HepG2 (cell line): Measurements from ENCODE around the gene POLN. TPM values are rescaled to one million over a fixed set of nuclear protein-coding genes. Genes with fewer than 3 reads are reported as not detected.
A peak's percentile ranks its signal among the peaks of the same experiment; 100 is the strongest.

Experiments used
- CBFB ChIP-seq: sonication (generic); formaldehyde crosslinking; IDR thresholded peaks from 2 replicates; pipeline ENCODE4 v1.4.0; 2020; ENCODE audit warnings: missing genetic modification reagents
- HNF4A ChIP-seq: sonication (generic); formaldehyde crosslinking; IDR thresholded peaks from 2 replicates; pipeline ENCODE4 v1.4.0; 2020; ENCODE audit warnings: missing genetic modification reagents
- MAFG ChIP-seq: sonication (generic); formaldehyde crosslinking; IDR thresholded peaks from 2 replicates; pipeline ENCODE4 v1.5.1; 2020; ENCODE audit warnings: mild to moderate bottlenecking, missing genetic modification reagents
- NFE2L1 ChIP-seq: sonication (generic); formaldehyde crosslinking; IDR thresholded peaks from 2 replicates; pipeline ENCODE4 v1.4.0; 2020; ENCODE audit warnings: missing genetic modification reagents, mild to moderate bottlenecking, borderline replicate concordance
- PITX1 ChIP-seq: sonication (generic); formaldehyde crosslinking; IDR thresholded peaks from 2 replicates; pipeline ENCODE4 v1.5.1; 2020; ENCODE audit warnings: mild to moderate bottlenecking, missing genetic modification reagents
- SP140L ChIP-seq: sonication (generic); formaldehyde crosslinking; IDR thresholded peaks from 2 replicates; pipeline ENCODE4 v1.4.0; 2020; ENCODE audit warnings: missing genetic modification reagents, borderline replicate concordance
- TAF15 ChIP-seq: fragments of 200-400 bp; formaldehyde crosslinking; IDR thresholded peaks from one replicate; pipeline ENCODE4 v1.6.1; 2018; ENCODE audit warnings: mild to moderate bottlenecking, low read depth, low read length; ENCODE audit not compliant: poor library complexity, severe bottlenecking
- TCF7 ChIP-seq: sonication (generic); IDR thresholded peaks from 2 replicates; pipeline ENCODE4 v1.6.1; 2016; ENCODE audit warnings: antibody characterized with exemption, low read depth
- THAP11 ChIP-seq: IDR thresholded peaks from 2 replicates; pipeline ENCODE4 v1.6.1; 2016; ENCODE audit warnings: missing biosample characterization, missing genetic modification reagents
- TMF1 ChIP-seq: sonication (generic); formaldehyde crosslinking; IDR thresholded peaks from 2 replicates; pipeline ENCODE4 v1.8.1; 2022; ENCODE audit warnings: low read depth, missing genetic modification reagents
- ZNF101 ChIP-seq: sonication (generic); formaldehyde crosslinking; IDR thresholded peaks from 2 replicates; pipeline ENCODE4 v1.4.0; 2020; ENCODE audit warnings: mild to moderate bottlenecking, low read depth, missing genetic modification reagents, borderline replicate concordance
- ZNF121 ChIP-seq: sonication (generic); formaldehyde crosslinking; IDR thresholded peaks from 2 replicates; pipeline ENCODE4 v1.5.0; 2020; ENCODE audit warnings: mild to moderate bottlenecking, missing genetic modification reagents
- ZNF180 ChIP-seq: sonication (generic); formaldehyde crosslinking; IDR thresholded peaks from 2 replicates; pipeline ENCODE4 v1.4.0; 2020; ENCODE audit warnings: low read depth, missing genetic modification reagents, borderline replicate concordance
- ZNF296 ChIP-seq: sonication (generic); formaldehyde crosslinking; conservative IDR thresholded peaks from 2 replicates; pipeline ENCODE4 v1.5.0; 2020; ENCODE audit warnings: mild to moderate bottlenecking, missing genetic modification reagents
- ZNF549 ChIP-seq: sonication (generic); formaldehyde crosslinking; IDR thresholded peaks from 2 replicates; pipeline ENCODE4 v1.5.0; 2020; ENCODE audit warnings: missing genetic modification reagents
- ZNF552 ChIP-seq: sonication (generic); formaldehyde crosslinking; IDR thresholded peaks from 2 replicates; pipeline ENCODE4 v1.9.0; 2022; ENCODE audit warnings: missing genetic modification reagents, mild to moderate bottlenecking, borderline replicate concordance
- ZNF572 ChIP-seq: sonication (generic); formaldehyde crosslinking; IDR thresholded peaks from 2 replicates; pipeline ENCODE4 v1.5.1; 2020; ENCODE audit warnings: mild to moderate bottlenecking, missing genetic modification reagents
- polyA plus RNA-seq, 8 experiments: library from polyadenylated mRNA; depleted of rRNA in 3 of 8; stranded (reverse) in 7 of 8; unstranded in 1 of 8; fragments of >200 nt; fragmentation: Illumina TruSeq in 4 of 8; extraction: Trizol in 4 of 8; gene quantifications; 2 replicates each; pipeline versions ENCODE4 v1.2.1 to v1.2.3, GENCODE V29; 2011 to 2016; ENCODE audit warnings: low read depth in 4 of 8, missing spikeins in 1 of 8, mixed read lengths in 1 of 8; ENCODE audit not compliant: insufficient read depth in 1 of 8
- total RNA-seq, 5 experiments: library from RNA; depleted of rRNA; stranded (reverse); fragments of >200 nt; fragmentation: Illumina TruSeq; extraction: Trizol; gene quantifications; 2 replicates each; pipeline ENCODE4 v1.2.3, GENCODE V29; 2016; ENCODE audit warnings: low read depth in 1 of 5
- TF ChIP-seq, protein P1 (sequence below): conservative IDR thresholded peaks from 2 replicates; pipeline ENCODE4 v1.6.1; 2018; ENCODE audit warnings: missing genetic modification reagents
- TF ChIP-seq, protein P2 (sequence below): sonication (generic); formaldehyde crosslinking; IDR thresholded peaks from 2 replicates; pipeline ENCODE4 v1.4.0; 2020; ENCODE audit warnings: missing genetic modification reagents, borderline replicate concordance
- TF ChIP-seq, protein P3 (sequence below): IDR thresholded peaks from 2 replicates; pipeline ENCODE4 v1.6.1; 2016; ENCODE audit warnings: mild to moderate bottlenecking, missing biosample characterization, missing genetic modification reagents
- TF ChIP-seq, protein P4 (sequence below): sonication (generic); formaldehyde crosslinking; IDR thresholded peaks from 2 replicates; pipeline ENCODE4 v1.4.0; 2020; ENCODE audit warnings: low read depth, mild to moderate bottlenecking, missing genetic modification reagents
- TF ChIP-seq, protein P5 (sequence below): sonication (generic); formaldehyde crosslinking; IDR thresholded peaks from 2 replicates; pipeline ENCODE4 v1.4.0; 2020; ENCODE audit warnings: missing genetic modification reagents
- TF ChIP-seq, protein P6 (sequence below): sonication (generic); formaldehyde crosslinking; IDR thresholded peaks from 2 replicates; pipeline ENCODE4 v1.5.1; 2020; ENCODE audit warnings: missing genetic modification reagents, mild to moderate bottlenecking, borderline replicate concordance

The POLN gene
- total and polyA plus RNA-seq, 2 of the 13 experiments (the other 11 are each of a cell fraction or from before 2014, with no cell fraction given): 0.93 to 1.5 TPM

DNA sequence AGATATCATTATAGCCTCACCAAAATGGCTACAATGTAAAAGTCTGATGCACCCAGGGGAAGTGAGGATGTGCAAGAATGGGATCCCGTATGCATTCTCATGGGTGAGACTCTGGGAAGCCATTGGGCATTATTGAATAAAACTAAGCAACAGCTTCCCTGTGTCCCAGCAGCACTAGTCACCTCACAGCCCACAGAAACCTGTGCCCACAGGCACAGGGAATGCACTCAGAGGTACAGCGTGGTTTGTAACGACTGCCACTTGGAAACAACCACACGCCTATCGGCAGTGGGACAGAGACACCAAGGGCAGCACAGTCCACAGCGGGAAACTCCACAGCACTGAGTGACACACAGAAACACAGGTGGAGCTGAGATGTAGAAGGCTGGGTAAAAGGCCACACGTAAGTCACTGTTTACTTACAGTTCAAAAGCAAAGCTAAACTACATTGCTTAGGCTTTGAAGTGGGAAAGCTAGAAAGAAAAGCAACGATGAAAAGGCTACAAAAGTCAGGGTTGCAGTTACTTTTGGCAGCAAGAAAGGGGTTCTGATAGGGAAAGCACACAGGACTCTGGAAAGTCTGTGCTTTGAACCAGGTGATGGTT lies 69.2 kb downstream of the POLN start (continued):
- TF ChIP-seq ZNF180 (CRISPR knock-in tag) (no peak), ZNF552 (CRISPR knock-in tag) (no peak), ZNF549 (CRISPR knock-in tag) (no peak), NFE2L1 (CRISPR knock-in tag) (no peak), TAF15 (no peak), MAFG (CRISPR knock-in tag) (no peak), PITX1 (CRISPR knock-in tag) (0 out of 2 replicates have a peak, but pooled peaks have one; percentile 45), THAP11 (CRISPR knock-in tag) (no peak), SP140L (CRISPR knock-in tag) (no peak), TMF1 (CRISPR knock-in tag) (no peak), ZNF572 (CRISPR knock-in tag) (no peak), HNF4A (CRISPR knock-in tag) (peak; percentile 25; the same call in 1 of the 2 replicates), TCF7 (peak; percentile 87), ZNF296 (no peak), CBFB (CRISPR knock-in tag) (no peak), ZNF121 (CRISPR knock-in tag) (no peak), ZNF101 (CRISPR knock-in tag) (no peak)
- TF ChIP-seq, protein P1, sequence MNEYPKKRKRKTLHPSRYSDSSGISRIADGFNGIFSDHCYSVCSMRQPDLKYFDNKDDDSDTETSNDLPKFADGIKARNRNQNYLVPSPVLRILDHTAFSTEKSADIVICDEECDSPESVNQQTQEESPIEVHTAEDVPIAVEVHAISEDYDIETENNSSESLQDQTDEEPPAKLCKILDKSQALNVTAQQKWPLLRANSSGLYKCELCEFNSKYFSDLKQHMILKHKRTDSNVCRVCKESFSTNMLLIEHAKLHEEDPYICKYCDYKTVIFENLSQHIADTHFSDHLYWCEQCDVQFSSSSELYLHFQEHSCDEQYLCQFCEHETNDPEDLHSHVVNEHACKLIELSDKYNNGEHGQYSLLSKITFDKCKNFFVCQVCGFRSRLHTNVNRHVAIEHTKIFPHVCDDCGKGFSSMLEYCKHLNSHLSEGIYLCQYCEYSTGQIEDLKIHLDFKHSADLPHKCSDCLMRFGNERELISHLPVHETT: no peak
- TF ChIP-seq, protein P2, sequence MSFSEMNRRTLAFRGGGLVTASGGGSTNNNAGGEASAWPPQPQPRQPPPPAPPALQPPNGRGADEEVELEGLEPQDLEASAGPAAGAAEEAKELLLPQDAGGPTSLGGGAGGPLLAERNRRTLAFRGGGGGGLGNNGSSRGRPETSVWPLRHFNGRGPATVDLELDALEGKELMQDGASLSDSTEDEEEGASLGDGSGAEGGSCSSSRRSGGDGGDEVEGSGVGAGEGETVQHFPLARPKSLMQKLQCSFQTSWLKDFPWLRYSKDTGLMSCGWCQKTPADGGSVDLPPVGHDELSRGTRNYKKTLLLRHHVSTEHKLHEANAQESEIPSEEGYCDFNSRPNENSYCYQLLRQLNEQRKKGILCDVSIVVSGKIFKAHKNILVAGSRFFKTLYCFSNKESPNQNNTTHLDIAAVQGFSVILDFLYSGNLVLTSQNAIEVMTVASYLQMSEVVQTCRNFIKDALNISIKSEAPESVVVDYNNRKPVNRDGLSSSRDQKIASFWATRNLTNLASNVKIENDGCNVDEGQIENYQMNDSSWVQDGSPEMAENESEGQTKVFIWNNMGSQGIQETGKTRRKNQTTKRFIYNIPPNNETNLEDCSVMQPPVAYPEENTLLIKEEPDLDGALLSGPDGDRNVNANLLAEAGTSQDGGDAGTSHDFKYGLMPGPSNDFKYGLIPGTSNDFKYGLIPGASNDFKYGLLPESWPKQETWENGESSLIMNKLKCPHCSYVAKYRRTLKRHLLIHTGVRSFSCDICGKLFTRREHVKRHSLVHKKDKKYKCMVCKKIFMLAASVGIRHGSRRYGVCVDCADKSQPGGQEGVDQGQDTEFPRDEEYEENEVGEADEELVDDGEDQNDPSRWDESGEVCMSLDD (CRISPR knock-in tag): no peak
- TF ChIP-seq, protein P3, sequence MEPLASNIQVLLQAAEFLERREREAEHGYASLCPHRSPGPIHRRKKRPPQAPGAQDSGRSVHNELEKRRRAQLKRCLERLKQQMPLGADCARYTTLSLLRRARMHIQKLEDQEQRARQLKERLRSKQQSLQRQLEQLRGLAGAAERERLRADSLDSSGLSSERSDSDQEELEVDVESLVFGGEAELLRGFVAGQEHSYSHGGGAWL (CRISPR knock-in tag): no peak
- TF ChIP-seq, protein P4, sequence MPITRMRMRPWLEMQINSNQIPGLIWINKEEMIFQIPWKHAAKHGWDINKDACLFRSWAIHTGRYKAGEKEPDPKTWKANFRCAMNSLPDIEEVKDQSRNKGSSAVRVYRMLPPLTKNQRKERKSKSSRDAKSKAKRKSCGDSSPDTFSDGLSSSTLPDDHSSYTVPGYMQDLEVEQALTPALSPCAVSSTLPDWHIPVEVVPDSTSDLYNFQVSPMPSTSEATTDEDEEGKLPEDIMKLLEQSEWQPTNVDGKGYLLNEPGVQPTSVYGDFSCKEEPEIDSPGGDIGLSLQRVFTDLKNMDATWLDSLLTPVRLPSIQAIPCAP (CRISPR knock-in tag): no peak
- TF ChIP-seq, protein P5, sequence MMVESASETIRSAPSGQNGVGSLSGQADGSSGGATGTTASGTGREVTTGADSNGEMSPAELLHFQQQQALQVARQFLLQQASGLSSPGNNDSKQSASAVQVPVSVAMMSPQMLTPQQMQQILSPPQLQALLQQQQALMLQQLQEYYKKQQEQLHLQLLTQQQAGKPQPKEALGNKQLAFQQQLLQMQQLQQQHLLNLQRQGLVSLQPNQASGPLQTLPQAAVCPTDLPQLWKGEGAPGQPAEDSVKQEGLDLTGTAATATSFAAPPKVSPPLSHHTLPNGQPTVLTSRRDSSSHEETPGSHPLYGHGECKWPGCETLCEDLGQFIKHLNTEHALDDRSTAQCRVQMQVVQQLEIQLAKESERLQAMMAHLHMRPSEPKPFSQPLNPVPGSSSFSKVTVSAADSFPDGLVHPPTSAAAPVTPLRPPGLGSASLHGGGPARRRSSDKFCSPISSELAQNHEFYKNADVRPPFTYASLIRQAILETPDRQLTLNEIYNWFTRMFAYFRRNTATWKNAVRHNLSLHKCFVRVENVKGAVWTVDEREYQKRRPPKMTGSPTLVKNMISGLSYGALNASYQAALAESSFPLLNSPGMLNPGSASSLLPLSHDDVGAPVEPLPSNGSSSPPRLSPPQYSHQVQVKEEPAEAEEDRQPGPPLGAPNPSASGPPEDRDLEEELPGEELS (CRISPR knock-in tag): no peak
- TF ChIP-seq, protein P6, sequence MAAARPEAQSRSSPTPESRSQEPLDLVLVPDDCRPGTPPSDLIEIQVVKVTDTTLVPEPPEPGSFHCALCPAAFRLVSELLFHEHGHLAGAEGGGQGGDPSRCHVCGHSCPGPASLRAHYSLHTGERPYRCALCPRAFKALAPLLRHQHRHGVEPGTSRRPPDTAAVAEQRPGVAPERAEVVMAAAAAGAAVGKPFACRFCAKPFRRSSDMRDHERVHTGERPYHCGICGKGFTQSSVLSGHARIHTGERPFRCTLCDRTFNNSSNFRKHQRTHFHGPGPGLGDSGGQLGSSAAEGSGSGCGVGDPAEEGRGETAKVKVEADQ: no peak
